DND-41 (cell line): ENCODE results near the gene ADCY9.

Experiments used
- ATAC-seq: fragments of 200-7000 bp; cut with Tn5 transposase; 3 replicates; pipeline ENCODE4 v1.9.1; 2021; ENCODE audit warnings: low read depth; ENCODE audit not compliant: insufficient read depth
- DNase-seq: peaks from one replicate; pipeline ENCODE4 v3.0.0-alpha.2; 2020
- H2AFZ ChIP-seq: 2 replicates; pipeline ENCODE4 v1.6.0; 2012; ENCODE audit warnings: low read depth, low read length
- H3K27ac ChIP-seq: 2 replicates; pipeline ENCODE4 v1.5.1; 2012; ENCODE audit warnings: low read length, inconsistent platforms
- H3K27me3 ChIP-seq: fragments of 200-600 bp; sonication (generic); 2 replicates; pipeline ENCODE4 v1.6.0; 2012; ENCODE audit warnings: low read length, mild to moderate bottlenecking, inconsistent platforms; ENCODE audit not compliant: insufficient read depth, poor library complexity
- H3K36me3 ChIP-seq: 2 replicates; pipeline ENCODE4 v1.5.1; 2012; ENCODE audit warnings: low read length, inconsistent platforms; ENCODE audit not compliant: insufficient read depth
- H3K4me1 ChIP-seq: 2 replicates; pipeline ENCODE4 v1.5.1; 2012; ENCODE audit warnings: mild to moderate bottlenecking, low read length; ENCODE audit not compliant: insufficient read depth
- H3K4me2 ChIP-seq: 2 replicates; pipeline ENCODE4 v1.6.0; 2012; ENCODE audit warnings: mild to moderate bottlenecking, moderate library complexity, low read length, inconsistent platforms; ENCODE audit not compliant: insufficient read depth
- H3K4me3 ChIP-seq, 2 experiments: fragments of 200-600 bp in 1 of 2; shearing (Covaris generic) in 1 of 2; 2 replicates each; pipeline ENCODE4 v1.5.1; 2012 to 2016; ENCODE audit warnings: inconsistent platforms in 2 of 2, low read length in 2 of 2, mild to moderate bottlenecking in 2 of 2, low read depth in 1 of 2, moderate library complexity in 1 of 2
- H3K79me2 ChIP-seq: 2 replicates; pipeline ENCODE4 v1.6.0; 2012; ENCODE audit warnings: low read length, inconsistent platforms; ENCODE audit not compliant: insufficient read depth
- H3K9ac ChIP-seq: 2 replicates; pipeline ENCODE4 v1.6.0; 2012; ENCODE audit warnings: low read depth, mild to moderate bottlenecking, inconsistent platforms, low read length, moderate library complexity
- H3K9me3 ChIP-seq: 2 replicates; pipeline ENCODE4 v1.5.1; 2012; ENCODE audit warnings: low read length, moderate library complexity, mild to moderate bottlenecking, inconsistent platforms; ENCODE audit not compliant: insufficient read depth, severe bottlenecking
- H4K20me1 ChIP-seq: 2 replicates; pipeline ENCODE4 v1.6.0; 2012; ENCODE audit warnings: low read length; ENCODE audit not compliant: insufficient read depth
- CTCF ChIP-seq: IDR thresholded peaks from 2 replicates; pipeline ENCODE4 v1.5.1; 2012; ENCODE audit warnings: borderline replicate concordance, low read length, moderate library complexity, mild to moderate bottlenecking; ENCODE audit not compliant: poor library complexity, severe bottlenecking; ENCODE audit errors: extremely low read depth
- EZH2 ChIP-seq: IDR thresholded peaks from 3 replicates; pipeline ENCODE4 v1.6.1; 2012; ENCODE audit warnings: borderline replicate concordance, low read depth, mild to moderate bottlenecking, moderate library complexity, low read length, inconsistent platforms; ENCODE audit not compliant: severe bottlenecking

ADCY9 gene

GRCh38 chr16:4064950-4065352, 51.3 kb downstream of the ADCY9 start:
- ATAC-seq, result peak; percentile 100
- peaks cover 14% of the 10 kb centered on the region for H3K9me3 ChIP-seq
- TF ChIP-seq EZH2 (no peak), CTCF (no peak)
- peak overlapping the region in 1 of 2 experiments; percentile 30; a peak in 2 of 4 replicates for H3K4me3 ChIP-seq
- no peak overlapping the region for H3K27ac ChIP-seq
- peaks cover 14% of the 10 kb centered on the region for H3K4me1 ChIP-seq
- peaks cover 5% of the 10 kb centered on the region for H3K27me3 ChIP-seq
- no peaks in the 10 kb centered on the region for H4K20me1 ChIP-seq
- peak overlapping the region; percentile 59 for H2AFZ ChIP-seq
- H3K4me2 ChIP-seq, result peak overlapping the region; percentile 73
- no peaks in the 10 kb centered on the region for H3K79me2 ChIP-seq
- no peak overlapping the region for H3K9ac ChIP-seq
- peak; percentile 70 for DNase-seq
- H3K36me3 ChIP-seq, result no peaks in the 10 kb centered on the region

GRCh38 chr16:4062212-4062802, 53.9 kb downstream of the ADCY9 start:
- Histone ChIP-seq H3K36me3 (no peaks in the 10 kb centered on the region), H3K4me1 (peaks cover 14% of the 10 kb centered on the region), H2AFZ (no peak overlapping the region)

GRCh38 chr16:4060823-4061222, 55.4 kb downstream of the ADCY9 start:
- Histone ChIP-seq H3K9ac (no peak overlapping the region), H4K20me1 (no peaks in the 10 kb centered on the region), H3K27me3 (no peaks in the 10 kb centered on the region), H3K4me3 (no peak overlapping the region), H3K27ac (no peak overlapping the region), H3K4me1 (peaks cover 14% of the 10 kb centered on the region), H3K36me3 (no peaks in the 10 kb centered on the region), H3K9me3 (peaks cover 16% of the 10 kb centered on the region), H3K4me2 (no peak overlapping the region), H2AFZ (no peak overlapping the region), H3K79me2 (no peaks in the 10 kb centered on the region)
- TF ChIP-seq EZH2 (no peak), CTCF (no peak)
- no peak for ATAC-seq
- no peak for DNase-seq

More at GRCh38 chr16:4062212-4062802, 53.9 kb downstream of the ADCY9 start:
- H3K9me3 ChIP-seq, result peaks cover 16% of the 10 kb centered on the region
- no peaks in the 10 kb centered on the region for H4K20me1 ChIP-seq
- peaks cover 1% of the 10 kb centered on the region for H3K27me3 ChIP-seq
- H3K9ac ChIP-seq, result no peak overlapping the region
- H3K4me3 ChIP-seq, result no peak overlapping the region
- no peak for TF ChIP-seq CTCF
- TF ChIP-seq EZH2, result no peak
- no peak for ATAC-seq
- no peak for DNase-seq
- no peak overlapping the region for H3K4me2 ChIP-seq
- H3K27ac ChIP-seq, result no peak overlapping the region
- H3K79me2 ChIP-seq, result no peaks in the 10 kb centered on the region

GRCh38 chr16:4060009-4060408, 56.2 kb downstream of the ADCY9 start:
- Histone ChIP-seq H3K4me3 (no peak overlapping the region), H3K9me3 (peaks cover 16% of the 10 kb centered on the region), H3K9ac (no peak overlapping the region), H3K4me1 (peaks cover 8% of the 10 kb centered on the region), H3K27me3 (no peaks in the 10 kb centered on the region), H3K79me2 (no peaks in the 10 kb centered on the region), H3K27ac (no peak overlapping the region), H3K4me2 (no peak overlapping the region), H3K36me3 (no peaks in the 10 kb centered on the region), H2AFZ (no peak overlapping the region), H4K20me1 (no peaks in the 10 kb centered on the region)
- no peak for DNase-seq
- no peak for TF ChIP-seq EZH2
- no peak for TF ChIP-seq CTCF
- ATAC-seq, result no peak
